ENCODE measurements around the gene SLC15A2.
"Not testable (repeated sequence)": the region's sequence is repeated elsewhere in the genome, so short reads cannot be mapped to it uniquely, and the experiment has no call there.

- not testable (repeated sequence) for TF ChIP-seq CTCF (IDR thresholded peaks at IDR 0.05; ENCODE audit: insufficient read depth, low read depth, low read length); EZH2 (IDR thresholded peaks at IDR 0.05; ENCODE audit: insufficient read depth, low read length)
Measured at GRCh38 chr3:121863247-121863646, 31.0 kb upstream of the SLC15A2 start.
